ENCODE data around the gene TMEM125. TPM values are rescaled to one million over a fixed set of nuclear protein-coding genes. Genes with fewer than 3 reads are reported as not detected.

TMEM125 gene
- total and polyA plus RNA-seq, 2 of the 4 experiments (the other 2 are of a cell fraction): under 0.01 to 0.03 TPM

- Histone ChIP-seq H3K9me1 (ENCODE audit: insufficient read depth, low read length) (no peaks in the 10 kb centered on the region; the same call in 1 of the 2 replicates), H4K5ac (ENCODE audit: low read depth, low read length) (no peak overlapping the region), H3K9me3 (ENCODE audit: control insufficient read depth, insufficient read depth, low read length) (no peaks in the 10 kb centered on the region), H3K79me1 (ENCODE audit: low read depth in 1 of 2, low read length in 2 of 2) (no peaks in the 10 kb centered on the region), H3K18ac (ENCODE audit: low read depth, low read length) (no peak overlapping the region), H3K36me3 (ENCODE audit: control insufficient read depth, insufficient read depth, low read length) (no peaks in the 10 kb centered on the region), H3K27me3 (ENCODE audit: control insufficient read depth, insufficient read depth, low read length) (no peaks in the 10 kb centered on the region), H3K4me1 (ENCODE audit: control insufficient read depth, insufficient read depth, low read length) (peaks cover 6% of the 10 kb centered on the region; the same call in 1 of the 2 replicates), H3K9ac (ENCODE audit: low read depth, low read length) (no peak overlapping the region), H2AK9ac (replicated peaks; ENCODE audit: low read depth, low read length, poor library complexity) (peak overlapping the region; percentile 17), H2BK120ac (ENCODE audit: low read depth, low read length) (no peak overlapping the region), H2BK20ac (ENCODE audit: low read depth, low read length) (no peak overlapping the region), H4K91ac (ENCODE audit: insufficient read depth, low read depth, low read length) (no peak overlapping the region), H3K4me2 (ENCODE audit: low read depth, low read length) (no peak overlapping the region), H3K4ac (ENCODE audit: low read depth, low read length) (no peak overlapping the region), H3K23ac (ENCODE audit: low read depth, low read length) (no peak overlapping the region), H3K56ac (ENCODE audit: extremely low read depth, insufficient read depth, low read length) (no peak overlapping the region), H2AFZ (replicated peaks; ENCODE audit: low read length, poor library complexity) (peak overlapping the region; percentile 74), H3K27ac (ENCODE audit: insufficient read depth, low read length) (no peak overlapping the region), H2BK15ac (ENCODE audit: low read depth, low read length) (peak overlapping the region; percentile 24; the same call in 1 of the 3 replicates), H2AK5ac (ENCODE audit: low read depth, low read length) (no peak overlapping the region), H2BK5ac (ENCODE audit: low read depth, low read length, poor library complexity, severe bottlenecking) (no peak overlapping the region), H4K20me1 (ENCODE audit: insufficient read depth, low read length) (no peaks in the 10 kb centered on the region), H3K14ac (replicated peaks; ENCODE audit: low read depth, low read length) (no peak overlapping the region), H3K4me3 (ENCODE audit: insufficient read depth, low read depth, low read length) (no peak overlapping the region), H4K8ac (ENCODE audit: low read depth in 2 of 2, low read length in 2 of 2) (no peak overlapping the region; a peak in 1 of 4 replicates)
- peak; percentile 75 for TF ChIP-seq SMC3 (IDR thresholded peaks at IDR 0.05; ENCODE audit: low read depth, low read length)
- TF ChIP-seq CHD1 (IDR thresholded peaks at IDR 0.05; ENCODE audit: low read depth, low read length): no peak
- peak; percentile 89 for TF ChIP-seq RAD21 (IDR thresholded peaks at IDR 0.05; ENCODE audit: low read length)
- TF ChIP-seq MAFK (IDR thresholded peaks at IDR 0.05; ENCODE audit: low read depth, low read length): no peak
- peak; percentile 80 for TF ChIP-seq CTCF (conservative IDR thresholded peaks at IDR 0.05; ENCODE audit: low read depth, low read length)
- TF ChIP-seq POLR2A (IDR thresholded peaks at IDR 0.05; ENCODE audit: low read depth, low read length): no peak
- ATAC-seq (ENCODE audit: low read depth) (peak; percentile 88), DNase-seq (peak; percentile 64)
- intact Hi-C loops (cut with micrococcal nuclease): loop anchor here (1.0 kb wide), 2 partner anchors 120 to 176 kb away; partner anchors contain the start of gene CDC20
- ChIA-PET CTCF (no interaction called here), POLR2A (ENCODE audit: unreplicated experiment) (no interaction called here)
- dilution Hi-C loops (cut with HindIII; ENCODE audit: low sequenced_read_pairs, unreplicated experiment): no loop called here
- no TSS peak for BruUV-seq (replicated peaks)
- in situ Hi-C loops (cut with MboI; ENCODE audit: low sequenced_read_pairs): loop anchor here (10.0 kb wide), 1 partner anchor 117 kb away; the partner anchor contains the start of gene CDC20
- 0% methylated on average over 3 of the region's 5 CpGs; no CpG with 5 or more reads in 1 of the 2 experiments for WGBS, 2 experiments (ENCODE audit: extremely low coverage in 2 of 2, insufficient read length in 1 of 2)
Observed at GRCh38 chr1:43238085-43238484, 31.7 kb upstream of the TMEM125 start.

All from IMR-90 (cell line).